Superior temporal gyrus (tissue), 1 donor: ENCODE results near the gene LRRC8D.

ENCODE experiments used
- DNase-seq: peaks from one replicate; pipeline ENCODE4 v3.0.0-alpha.2; 2016; ENCODE audit errors: extremely low spot score

Gene LRRC8D

GRCh38 chr1:89894210-89895201, 73.7 kb downstream of the LRRC8D start:
- no peak for DNase-seq

GRCh38 chr1:89896105-89896942, 75.5 kb downstream of the LRRC8D start:
- no peak for DNase-seq

DNA sequence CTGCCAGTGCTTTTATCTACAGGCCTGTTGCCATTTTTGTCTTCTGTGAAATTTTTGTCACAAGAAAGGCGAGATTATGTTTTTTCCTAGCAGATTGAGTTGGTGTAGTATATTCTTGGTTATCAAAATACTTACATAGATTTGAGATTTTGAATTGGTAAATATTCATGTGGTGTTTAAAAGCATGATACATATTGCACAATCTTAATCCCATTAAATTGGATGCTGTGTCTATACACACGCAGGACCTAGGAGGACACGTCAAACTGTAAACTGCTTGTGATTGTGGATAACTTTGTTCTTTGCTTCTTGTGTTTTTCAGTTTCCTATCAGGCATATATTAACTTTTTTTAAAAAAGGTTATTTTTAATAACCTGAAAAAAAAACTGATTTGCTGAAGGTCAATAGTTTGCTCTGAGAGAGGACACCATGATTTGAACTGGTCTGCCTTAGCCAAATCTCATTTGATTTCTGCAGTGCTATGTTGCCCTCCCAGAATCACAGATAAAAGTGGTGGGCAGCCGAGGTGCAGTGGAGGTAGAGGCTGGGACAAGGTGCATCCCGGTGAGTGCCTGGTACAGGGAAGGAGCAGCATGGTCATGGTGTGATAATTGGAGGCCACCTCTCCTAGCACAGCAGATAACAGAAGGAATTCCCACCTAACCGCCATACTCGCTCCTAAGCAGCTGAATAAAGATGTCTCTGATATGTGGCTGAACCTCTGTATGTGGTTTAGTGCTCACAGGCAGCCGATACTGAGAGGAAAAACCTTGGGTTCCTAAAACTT, 76.7 kb downstream of the LRRC8D start:
- DNase-seq: no peak

GRCh38 chr1:89898150-89898549, 77.3 kb downstream of the LRRC8D start:
- DNase-seq: no peak

GRCh38 chr1:89898695-89899470, 78.1 kb downstream of the LRRC8D start:
- no peak for DNase-seq

GRCh38 chr1:89900323-89900722, 79.5 kb downstream of the LRRC8D start:
- DNase-seq: no peak

DNA sequence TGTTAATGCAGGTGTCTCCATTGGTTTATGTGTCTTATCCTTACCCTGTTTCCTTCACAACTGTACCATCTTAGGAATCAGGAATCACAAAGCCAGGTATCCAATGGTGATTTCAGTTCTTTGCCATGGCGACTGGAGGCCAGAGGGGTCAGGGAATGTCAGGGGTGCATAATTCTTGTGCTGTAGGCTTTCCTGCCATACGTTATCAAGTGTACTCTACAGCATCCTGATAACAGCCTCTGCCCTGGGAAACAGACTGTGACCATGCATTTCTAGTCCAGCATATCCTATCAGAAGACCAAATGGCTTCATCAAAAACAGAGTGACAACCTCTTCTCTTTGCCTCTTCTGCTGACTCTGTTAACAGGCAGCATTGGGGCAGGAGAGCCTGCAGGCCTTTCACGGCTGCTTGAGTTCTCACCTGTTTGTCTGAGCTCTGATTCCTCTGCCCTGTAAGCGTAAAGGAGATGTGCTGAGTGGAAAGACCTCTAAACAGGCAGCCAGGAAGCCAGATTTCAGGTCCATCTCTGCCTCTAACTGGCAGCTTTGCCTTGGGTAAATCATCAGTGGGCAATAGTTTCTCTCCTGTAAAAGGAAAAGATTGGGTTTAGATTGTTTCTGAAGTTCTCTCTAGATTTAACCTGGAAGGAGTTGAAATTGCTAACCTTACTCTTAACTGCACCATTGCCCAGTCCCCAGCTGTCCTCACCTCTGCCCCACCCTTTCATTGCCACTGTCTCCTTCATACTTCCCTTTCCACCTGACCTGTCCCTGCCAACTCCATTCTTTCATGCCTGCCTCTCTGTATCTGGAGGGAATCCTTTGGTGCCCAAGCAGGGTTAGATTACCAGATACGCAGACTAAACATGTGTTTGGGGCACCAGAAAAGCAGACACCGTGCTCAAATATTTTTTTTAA, 80.2 kb downstream of the LRRC8D start:
- DNase-seq: no peak

GRCh38 chr1:89901957-89902669, 81.3 kb downstream of the LRRC8D start:
- DNase-seq: no peak

DNA sequence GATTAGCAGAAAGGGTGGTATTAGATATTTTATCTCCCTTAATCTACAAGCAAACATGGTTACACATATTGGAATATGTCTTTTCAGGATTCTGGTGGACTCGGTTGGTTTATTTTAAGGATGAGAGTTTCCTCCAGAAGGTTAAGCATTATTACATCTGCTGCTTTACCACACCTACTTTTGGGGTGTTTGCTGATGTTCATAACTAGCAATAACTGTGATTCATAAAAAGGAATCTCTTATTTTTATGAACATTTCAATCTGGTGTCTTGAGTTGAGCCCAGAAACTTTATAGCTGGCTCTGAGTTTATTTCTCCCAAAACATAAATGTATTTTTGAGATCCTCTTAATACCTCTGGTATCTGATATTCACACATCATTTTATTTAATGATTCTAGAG, 82.7 kb downstream of the LRRC8D start:
- DNase-seq: no peak

GRCh38 chr1:89904219-89904980, 83.6 kb downstream of the LRRC8D start:
- DNase-seq: no peak

GRCh38 chr1:89905395-89906058, 84.7 kb downstream of the LRRC8D start:
- no peak for DNase-seq

DNA sequence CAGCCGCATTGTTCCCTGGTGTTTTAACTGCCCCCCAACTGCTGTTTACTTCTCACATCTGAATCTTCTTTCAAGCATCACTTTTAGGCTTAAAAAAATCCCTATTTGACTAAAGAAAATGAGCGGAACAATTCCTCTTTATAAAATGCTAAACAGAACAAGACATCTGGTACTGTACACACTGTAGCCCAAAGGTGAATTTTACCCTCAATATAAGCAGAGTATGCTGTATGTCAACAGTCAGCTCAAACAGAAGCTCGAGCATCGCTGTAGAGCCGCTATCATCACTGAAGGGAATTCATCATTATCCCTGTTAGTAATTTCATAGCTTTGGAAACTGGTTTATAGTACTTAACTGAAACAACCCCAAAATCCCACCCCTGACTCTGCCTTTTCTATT, 85.3 kb downstream of the LRRC8D start:
- no peak for DNase-seq

- DNase-seq: no peak
These were observed 86.9 kb downstream of the LRRC8D start for GRCh38 chr1:89907727-89908212.

DNA sequence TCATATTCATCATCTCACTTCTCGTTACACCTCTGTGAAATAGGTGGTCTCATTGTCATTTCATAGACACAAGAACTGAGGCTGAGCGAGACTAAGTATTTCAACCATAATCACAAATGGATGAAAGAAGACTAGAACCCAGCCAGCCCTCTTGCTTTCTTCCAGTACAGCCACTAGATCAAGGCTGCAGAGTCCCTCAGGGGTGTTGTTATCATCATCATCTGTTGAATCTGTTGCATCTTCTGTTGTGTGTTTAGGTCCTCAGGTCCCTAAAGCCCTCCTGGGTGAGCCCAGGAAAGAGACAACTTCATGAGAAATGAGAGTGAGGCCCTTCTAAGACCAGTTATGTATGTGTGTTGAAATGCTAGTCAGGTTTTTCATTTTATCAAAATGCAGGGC, 87.4 kb downstream of the LRRC8D start:
- no peak for DNase-seq

GRCh38 chr1:89908672-89909436, 88.0 kb downstream of the LRRC8D start:
- DNase-seq: no peak

- no peak for DNase-seq
These were observed 89.4 kb downstream of the LRRC8D start for GRCh38 chr1:89910268-89910667.

- DNase-seq: no peak
These were observed 89.9 kb downstream of the LRRC8D start for GRCh38 chr1:89910780-89911179.
